Type B pancreatic cell (in vitro differentiated cells): ENCODE data around the gene CYP3A5. TPM values are rescaled to one million over a fixed set of nuclear protein-coding genes. Genes with fewer than 3 reads are reported as not detected.
A peak's percentile ranks its signal among the peaks of the same experiment; 100 is the strongest.
"Not testable (repeated sequence)": the region's sequence is repeated elsewhere in the genome, so short reads cannot be mapped to it uniquely, and the experiment has no call there.

Experiments
- DNase-seq: peaks from one replicate; pipeline ENCODE4 v3.0.0; 2021; ENCODE audit warnings: mixed read lengths; ENCODE audit not compliant: unreplicated experiment; ENCODE audit errors: extremely low spot score
- H3K27ac Mint-ChIP-seq: 2 replicates; pipeline ENCODE4 v1.8.0; 2021; ENCODE audit warnings: mild to moderate bottlenecking, mixed read lengths
- H3K27me3 Mint-ChIP-seq: 2 replicates; pipeline ENCODE4 v1.8.0; 2021; ENCODE audit warnings: mixed read lengths
- H3K36me3 Mint-ChIP-seq: 2 replicates; pipeline ENCODE4 v1.8.0; 2021; ENCODE audit warnings: mixed read lengths
- H3K4me1 Mint-ChIP-seq: one replicate; pipeline ENCODE4 v1.8.0; 2021; ENCODE audit warnings: mixed read lengths; ENCODE audit not compliant: unreplicated experiment
- H3K4me3 Mint-ChIP-seq: 2 replicates; pipeline ENCODE4 v1.8.0; 2021; ENCODE audit warnings: mild to moderate bottlenecking, mixed read lengths
- H3K9me3 Mint-ChIP-seq: 2 replicates; pipeline ENCODE4 v1.8.0; 2021; ENCODE audit warnings: mixed read lengths
- long read RNA-seq: library from polyadenylated mRNA; unstranded; transcript quantifications from one replicate; pipeline ENCODE4 v2.0.0, GENCODE V29; 2020
- total RNA-seq: library from RNA; stranded (reverse); gene quantifications from 2 replicates; pipeline ENCODE4 v1.2.1, GENCODE V29; 2021; ENCODE audit warnings: low replicate concordance
- TF ChIP-seq, protein P1 (sequence below): fragments of 200-600 bp; sonication (generic); conservative IDR thresholded peaks from 2 replicates; pipeline ENCODE4 v1.5.0; 2021; ENCODE audit warnings: antibody characterized with exemption, mild to moderate bottlenecking

CYP3A5 gene
- total RNA-seq = 33.1 and 53.0 TPM in 2 replicates
- long read RNA-seq, transcript CYP3A5-201 (13 exons, 1,720 nt) = minor isoform, 10 of 92 reads
- long read RNA-seq, transcript CYP3A5-203 (5 exons, 1,105 nt) = major isoform, 25 of 92 reads
- long read RNA-seq, partial matches to known transcripts = 21 of 92 reads
- long read RNA-seq, other reads (novel, unspliced or antisense) = 33 of 92 reads

DNA sequence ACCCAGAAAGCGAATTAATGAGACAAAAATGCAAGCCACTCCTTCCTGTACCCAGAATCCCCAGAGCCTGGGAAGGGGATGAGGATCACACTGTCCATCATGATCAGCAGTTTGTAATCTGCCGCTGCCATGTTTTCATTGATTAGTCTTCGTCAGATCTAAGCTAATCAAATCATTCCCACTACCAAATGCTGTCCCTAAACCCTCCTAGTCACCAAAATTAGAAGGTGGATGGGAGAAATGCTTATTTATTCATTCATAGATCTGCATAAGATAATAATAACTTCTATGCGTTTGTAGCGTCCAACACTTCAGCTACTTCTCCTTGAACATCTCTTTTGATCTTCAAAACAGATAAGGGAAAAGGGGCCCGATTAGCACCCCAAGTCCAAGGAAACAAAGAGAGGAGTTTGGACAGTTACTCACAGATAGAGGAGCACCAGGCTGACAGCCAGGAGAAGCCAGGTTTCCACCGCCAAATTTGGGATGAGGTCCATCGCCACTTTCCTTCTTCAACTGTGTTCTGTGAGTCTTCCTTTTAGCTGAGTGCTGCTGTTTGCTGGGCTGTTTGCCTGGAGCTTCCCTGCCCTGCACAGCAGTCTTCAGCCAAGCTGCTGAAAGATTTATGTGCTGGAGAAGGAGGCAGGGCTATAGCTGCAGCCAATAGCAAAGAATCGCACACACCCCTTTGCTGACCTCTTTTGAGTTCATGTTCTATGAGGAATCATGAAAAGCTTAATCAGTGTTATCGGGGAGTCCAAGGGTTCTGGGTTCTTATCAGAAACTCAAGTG is at the start of gene CYP3A5:
CYP3A5 (minus strand) TSS at position 597 of the 792 bp plus-strand sequence; CDS start at position 497, 100 bp downstream.
- peak within 1 kb of the TSS; percentile 88 for H3K27ac Mint-ChIP-seq

DNA sequence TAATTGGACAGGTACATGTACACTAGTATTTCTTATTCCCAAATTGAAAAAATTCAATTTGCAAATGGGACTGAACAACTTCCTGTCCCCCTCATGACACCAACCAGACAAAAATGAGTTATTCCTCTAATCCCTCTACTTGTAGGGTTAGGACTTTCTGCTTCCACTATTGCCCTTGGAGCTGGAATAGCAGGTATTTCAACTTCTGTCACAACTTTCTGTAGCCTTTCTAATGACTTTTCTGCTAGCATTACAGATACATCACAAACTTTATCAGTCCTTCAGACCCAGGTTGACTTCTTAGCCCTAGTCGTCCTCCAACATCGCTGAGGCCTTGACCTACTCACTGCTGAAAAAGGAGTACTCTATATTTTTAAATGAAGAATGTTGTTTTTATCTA is 48.8 kb upstream of the CYP3A5 start:
- H3K36me3 Mint-ChIP-seq = no peaks in the 10 kb centered on the region
- no peak overlapping the region for H3K27ac Mint-ChIP-seq
- H3K27me3 Mint-ChIP-seq = no peaks in the 10 kb centered on the region
- no peak overlapping the region for H3K4me3 Mint-ChIP-seq
- TF ChIP-seq, protein P1, sequence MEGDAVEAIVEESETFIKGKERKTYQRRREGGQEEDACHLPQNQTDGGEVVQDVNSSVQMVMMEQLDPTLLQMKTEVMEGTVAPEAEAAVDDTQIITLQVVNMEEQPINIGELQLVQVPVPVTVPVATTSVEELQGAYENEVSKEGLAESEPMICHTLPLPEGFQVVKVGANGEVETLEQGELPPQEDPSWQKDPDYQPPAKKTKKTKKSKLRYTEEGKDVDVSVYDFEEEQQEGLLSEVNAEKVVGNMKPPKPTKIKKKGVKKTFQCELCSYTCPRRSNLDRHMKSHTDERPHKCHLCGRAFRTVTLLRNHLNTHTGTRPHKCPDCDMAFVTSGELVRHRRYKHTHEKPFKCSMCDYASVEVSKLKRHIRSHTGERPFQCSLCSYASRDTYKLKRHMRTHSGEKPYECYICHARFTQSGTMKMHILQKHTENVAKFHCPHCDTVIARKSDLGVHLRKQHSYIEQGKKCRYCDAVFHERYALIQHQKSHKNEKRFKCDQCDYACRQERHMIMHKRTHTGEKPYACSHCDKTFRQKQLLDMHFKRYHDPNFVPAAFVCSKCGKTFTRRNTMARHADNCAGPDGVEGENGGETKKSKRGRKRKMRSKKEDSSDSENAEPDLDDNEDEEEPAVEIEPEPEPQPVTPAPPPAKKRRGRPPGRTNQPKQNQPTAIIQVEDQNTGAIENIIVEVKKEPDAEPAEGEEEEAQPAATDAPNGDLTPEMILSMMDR = no peak
- H3K9me3 Mint-ChIP-seq = no peaks in the 10 kb centered on the region
- peaks cover 4% of the 10 kb centered on the region for H3K4me1 Mint-ChIP-seq
- no peak for DNase-seq

More for the DNA sequence above, at the start of gene CYP3A5:
- Mint-ChIP-seq H3K9me3 (peaks cover 13% of the 10 kb centered on the region), H3K4me3 (peak within 1 kb of the TSS; percentile 87), H3K27me3 (no peaks in the 10 kb centered on the region), H3K36me3 (peaks cover 18% of the 10 kb centered on the region), H3K4me1 (peaks cover 8% of the 10 kb centered on the region)
- DNase-seq = no peak
- TF ChIP-seq, protein P1 = no peak

DNA sequence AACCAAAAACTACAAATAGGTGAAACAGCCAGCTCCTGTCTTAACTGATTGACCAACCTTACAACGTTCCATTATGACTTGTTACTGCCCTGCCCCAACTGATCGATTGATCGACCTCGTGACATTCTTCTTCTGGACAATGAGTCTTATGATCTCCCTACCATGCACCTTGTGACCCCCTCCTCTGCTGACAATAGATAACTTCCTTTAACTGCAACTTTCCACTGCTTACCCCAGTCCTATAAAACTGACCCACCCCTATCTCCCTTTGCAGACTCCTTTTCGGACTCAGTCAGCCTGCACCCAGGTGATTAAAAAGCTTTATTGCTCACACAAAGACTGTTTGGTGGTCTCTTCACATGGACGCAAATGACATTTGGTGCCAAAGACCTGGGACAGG is 43.4 kb upstream of the CYP3A5 start:
- not testable (repeated sequence) for DNase-seq, H3K27me3 Mint-ChIP-seq, H3K9me3 Mint-ChIP-seq, H3K36me3 Mint-ChIP-seq, H3K4me1 Mint-ChIP-seq
- peak overlapping the region; percentile 25 for H3K4me3 Mint-ChIP-seq
- H3K27ac Mint-ChIP-seq = peak overlapping the region; percentile 40

DNA sequence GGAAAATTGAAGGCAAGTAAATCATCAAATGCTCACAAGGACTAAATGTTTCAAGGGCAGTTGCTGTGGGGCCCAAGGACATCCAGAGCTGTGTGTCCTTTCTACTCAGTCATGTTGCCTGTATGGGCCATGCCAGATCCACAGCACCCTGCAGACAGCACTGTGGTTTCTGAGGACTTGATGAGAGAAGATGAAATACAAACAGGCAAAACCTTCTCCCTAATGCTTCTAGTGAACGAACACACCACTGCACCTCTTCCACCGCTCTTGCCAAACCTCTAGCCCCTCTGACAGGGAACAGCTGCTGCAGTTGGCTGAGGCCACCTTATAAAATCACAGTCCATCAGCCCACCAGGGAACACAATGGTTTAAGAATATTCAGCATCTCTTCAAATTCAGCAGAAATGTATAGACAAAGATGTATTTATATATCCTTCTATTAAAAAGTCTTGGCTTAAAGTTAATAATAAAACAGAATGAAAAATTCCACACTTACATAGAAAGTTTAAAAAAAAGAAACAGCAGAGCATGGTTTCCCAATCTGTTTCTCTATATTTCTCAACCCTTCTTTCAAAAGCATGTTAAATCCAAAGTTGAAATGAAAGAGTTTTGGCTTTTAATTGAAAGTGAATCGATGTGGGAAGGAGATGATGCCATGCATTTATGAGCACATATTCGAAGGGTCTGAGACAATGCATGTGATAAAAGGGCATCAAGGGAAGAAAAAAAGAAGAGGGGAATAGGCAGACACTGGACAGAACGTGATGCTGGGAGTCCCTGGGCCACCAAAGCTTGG is 41.2 kb upstream of the CYP3A5 start:
- TF ChIP-seq, protein P1 = no peak
- no peak for DNase-seq
- no peak overlapping the region for H3K4me3 Mint-ChIP-seq
- no peaks in the 10 kb centered on the region for H3K36me3 Mint-ChIP-seq
- H3K9me3 Mint-ChIP-seq = no peaks in the 10 kb centered on the region
- H3K27ac Mint-ChIP-seq = no peak overlapping the region
- no peaks in the 10 kb centered on the region for H3K27me3 Mint-ChIP-seq
- H3K4me1 Mint-ChIP-seq = no peaks in the 10 kb centered on the region

DNA sequence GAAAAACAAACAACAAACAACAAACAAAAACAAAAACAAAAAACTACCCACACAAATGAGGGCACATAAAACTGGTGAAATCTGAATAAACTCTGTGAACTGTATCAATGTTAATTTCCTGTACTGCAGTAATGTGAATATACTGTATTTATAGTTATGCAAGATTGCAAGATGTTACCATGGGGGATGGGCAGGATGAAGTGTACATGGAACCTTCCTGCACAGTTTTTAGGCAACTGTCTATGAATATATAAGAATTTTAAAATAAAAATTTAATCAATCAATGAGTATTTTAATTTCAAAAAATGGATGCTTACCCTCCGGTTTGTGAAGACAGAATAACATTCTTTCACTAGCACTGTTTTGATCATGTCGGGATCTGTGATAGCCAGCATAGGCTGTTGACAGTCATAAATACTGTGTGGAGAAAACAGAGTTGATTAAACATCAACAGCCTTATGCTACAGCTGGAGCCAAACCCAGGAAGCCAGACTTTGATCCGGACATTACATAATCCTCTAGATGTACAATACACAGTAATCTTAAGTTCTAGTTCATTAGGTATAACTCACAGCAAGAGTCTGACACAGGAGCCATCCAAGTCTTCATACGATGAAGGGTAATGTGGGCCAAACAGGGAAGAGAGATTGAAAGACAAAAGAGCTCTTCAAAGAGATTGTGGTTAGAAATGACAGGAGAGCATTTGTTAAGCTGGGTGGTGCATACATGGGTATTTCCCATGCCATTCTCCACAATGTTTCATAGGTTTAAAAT is 40.4 kb upstream of the CYP3A5 start:
- H3K27me3 Mint-ChIP-seq = no peaks in the 10 kb centered on the region
- H3K9me3 Mint-ChIP-seq = no peaks in the 10 kb centered on the region

More for the DNA sequence above, 40.4 kb upstream of the CYP3A5 start:
- no peaks in the 10 kb centered on the region for H3K4me1 Mint-ChIP-seq
- no peak overlapping the region for H3K27ac Mint-ChIP-seq
- DNase-seq = no peak
- no peaks in the 10 kb centered on the region for H3K36me3 Mint-ChIP-seq
- TF ChIP-seq, protein P1 = no peak
- no peak overlapping the region for H3K4me3 Mint-ChIP-seq
